K562 (cell line): ENCODE measurements around the gene TTC23L. TPM values are rescaled to one million over a fixed set of nuclear protein-coding genes. Genes with fewer than 3 reads are reported as not detected.

ENCODE experiments used
- CBX8 ChIP-seq: fragments of 200-600 bp; sonication (generic); IDR thresholded peaks from 2 replicates; pipeline ENCODE4 v1.6.1; 2012; ENCODE audit warnings: borderline replicate concordance, mixed run types, low read depth, mild to moderate bottlenecking, moderate library complexity, mixed read lengths, low read length, control low read depth, inconsistent platforms; ENCODE audit not compliant: poor library complexity, severe bottlenecking; ENCODE audit errors: extremely low read depth
- CHCHD3 ChIP-seq: fragments of 250-450 bp; sonication (Bioruptor Pico); IDR thresholded peaks from 2 replicates; pipeline ENCODE4 v2.1.2; 2022; ENCODE audit warnings: mild to moderate bottlenecking
- FOS ChIP-seq: IDR thresholded peaks from 3 replicates; pipeline ENCODE4 v1.6.1; 2011; ENCODE audit not compliant: insufficient read length; ENCODE audit errors: extremely low read depth
- IFI16 ChIP-seq: fragments of 250-450 bp; sonication (Bioruptor Pico); IDR thresholded peaks from 2 replicates; pipeline ENCODE4 v2.1.2; 2022; ENCODE audit warnings: mild to moderate bottlenecking, inconsistent platforms
- NCOR1 ChIP-seq: fragments of 450-650 bp; IDR thresholded peaks from 2 replicates; pipeline ENCODE4 v1.6.1; 2016; ENCODE audit warnings: mild to moderate bottlenecking, moderate library complexity
- NUFIP1 ChIP-seq: fragments of 450-650 bp; IDR thresholded peaks from 2 replicates; pipeline ENCODE4 v1.6.1; 2018; ENCODE audit not compliant: partially characterized antibody
- PRMT5 ChIP-seq: sonication (generic); formaldehyde crosslinking; IDR thresholded peaks from 2 replicates; pipeline ENCODE4 v1.5.0; 2020; ENCODE audit warnings: missing genetic modification reagents
- RBBP5 ChIP-seq: fragments of 200-600 bp; sonication (generic); IDR thresholded peaks from 2 replicates; pipeline ENCODE4 v1.6.1; 2012; ENCODE audit warnings: borderline replicate concordance, mild to moderate bottlenecking, low read length, control low read depth, inconsistent platforms; ENCODE audit not compliant: insufficient read depth, poor library complexity, severe bottlenecking
- SIN3B ChIP-seq: fragments of 450-650 bp; IDR thresholded peaks from 2 replicates; pipeline ENCODE4 v1.6.1; 2017; ENCODE audit warnings: low read depth, mild to moderate bottlenecking, moderate library complexity
- SMAD4 ChIP-seq: fragments of 250-450 bp; sonication (Bioruptor Pico); conservative IDR thresholded peaks from 2 replicates; pipeline ENCODE4 v1.8.0; 2021; ENCODE audit warnings: inconsistent platforms, mild to moderate bottlenecking, moderate library complexity
- ZNF212 ChIP-seq: fragments of 450-650 bp; formaldehyde crosslinking; IDR thresholded peaks from 2 replicates; pipeline ENCODE4 v1.4.0; 2020; ENCODE audit warnings: mild to moderate bottlenecking
- ZNF224 ChIP-seq: sonication (generic); formaldehyde crosslinking; IDR thresholded peaks from 2 replicates; pipeline ENCODE4 v1.8.0; 2022; ENCODE audit warnings: mild to moderate bottlenecking, missing genetic modification reagents
- ZNF282 ChIP-seq: sonication (generic); formaldehyde crosslinking; IDR thresholded peaks from 2 replicates; pipeline ENCODE4 v1.8.1; 2023; ENCODE audit warnings: missing genetic modification reagents
- ZNF707 ChIP-seq: fragments of 250-450 bp; sonication (Bioruptor Pico); conservative IDR thresholded peaks from 2 replicates; pipeline ENCODE4 v1.8.0; 2022; ENCODE audit warnings: inconsistent platforms, mild to moderate bottlenecking, moderate library complexity
- polyA plus RNA-seq, 8 experiments: library from polyadenylated mRNA; depleted of rRNA in 4 of 8; stranded (reverse) in 5 of 8; unstranded in 3 of 8; fragments of >200 nt; fragmentation: Nextera tagmentation in 2 of 8; fragmentation: Illumina TruSeq in 1 of 8; extraction: Ambion mirVana in 2 of 8; extraction: Trizol in 1 of 8; gene quantifications; 2 replicates each; pipeline versions ENCODE4 v1.2.1 to v1.2.3, GENCODE V29; 2011 to 2014; ENCODE audit warnings: inconsistent platforms in 1 of 8, missing spikeins in 1 of 8
- total RNA-seq, 7 experiments: library from RNA; depleted of rRNA in 6 of 7; stranded (reverse); fragments of >200 nt in 6 of 7; fragmentation: Illumina TruSeq in 2 of 7; extraction: Trizol in 2 of 7; gene quantifications; 2 replicates each; pipeline versions ENCODE4 v1.2.1 to v1.2.3, GENCODE V29; 2011 to 2021; ENCODE audit warnings: low replicate concordance in 1 of 7
- TF ChIP-seq, protein P1 (sequence below): fragments of 250-450 bp; sonication (Bioruptor Pico); IDR thresholded peaks from 2 replicates; pipeline ENCODE4 v1.8.0; 2022; ENCODE audit warnings: moderate library complexity, mild to moderate bottlenecking, inconsistent platforms
- TF ChIP-seq, protein P2 (sequence below): sonication (generic); formaldehyde crosslinking; IDR thresholded peaks from 2 replicates; pipeline ENCODE4 v1.4.0; 2020; ENCODE audit warnings: mild to moderate bottlenecking, missing genetic modification reagents
- TF ChIP-seq, protein P3 (sequence below): IDR thresholded peaks from 2 replicates; pipeline ENCODE4 v1.6.1; 2011; ENCODE audit not compliant: insufficient read length; ENCODE audit errors: extremely low read depth
- TF ChIP-seq, protein P4 (sequence below), 2 experiments: IDR thresholded peaks; 2 replicates each; pipeline ENCODE4 v1.6.1; 2012; ENCODE audit warnings: improper control_type of control experiment in 2 of 2, low read depth in 2 of 2, low read length in 2 of 2, borderline replicate concordance in 1 of 2
- TF ChIP-seq, protein P5 (sequence below): fragments of 150-350 bp; conservative IDR thresholded peaks from 2 replicates; pipeline ENCODE4 v1.6.1; 2014; ENCODE audit warnings: low read length

The TTC23L gene
- total and polyA plus RNA-seq, 9 of the 15 experiments (the other 6 are each of a cell fraction or from before 2014, with no cell fraction given) = 0.03 to 0.32 (median 0.14) TPM; not detected in 2

GRCh38 chr5:34929720-34930461 lies 90.9 kb downstream of the TTC23L start (continued):
- TF ChIP-seq CBX8 (no peak), ZNF707 (CRISPR knock-in tag) (no peak), ZNF282 (no peak), SIN3B (0 out of 2 replicates have a peak, but pooled peaks have one; percentile 36), NCOR1 (no peak), IFI16 (CRISPR knock-in tag) (no peak), ZNF224 (no peak), SMAD4 (CRISPR knock-in tag) (peak; percentile 54; the same call in 1 of the 2 replicates), FOS (no peak), CHCHD3 (CRISPR knock-in tag) (no peak), PRMT5 (no peak), RBBP5 (peak; percentile 76), ZNF212 (CRISPR knock-in tag) (no peak), NUFIP1 (no peak)
- TF ChIP-seq, protein P1, sequence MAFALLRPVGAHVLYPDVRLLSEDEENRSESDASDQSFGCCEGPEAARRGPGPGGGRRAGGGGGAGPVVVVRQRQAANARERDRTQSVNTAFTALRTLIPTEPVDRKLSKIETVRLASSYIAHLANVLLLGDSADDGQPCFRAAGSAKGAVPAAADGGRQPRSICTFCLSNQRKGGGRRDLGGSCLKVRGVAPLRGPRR (CRISPR knock-in tag) = no peak
- TF ChIP-seq, protein P2, sequence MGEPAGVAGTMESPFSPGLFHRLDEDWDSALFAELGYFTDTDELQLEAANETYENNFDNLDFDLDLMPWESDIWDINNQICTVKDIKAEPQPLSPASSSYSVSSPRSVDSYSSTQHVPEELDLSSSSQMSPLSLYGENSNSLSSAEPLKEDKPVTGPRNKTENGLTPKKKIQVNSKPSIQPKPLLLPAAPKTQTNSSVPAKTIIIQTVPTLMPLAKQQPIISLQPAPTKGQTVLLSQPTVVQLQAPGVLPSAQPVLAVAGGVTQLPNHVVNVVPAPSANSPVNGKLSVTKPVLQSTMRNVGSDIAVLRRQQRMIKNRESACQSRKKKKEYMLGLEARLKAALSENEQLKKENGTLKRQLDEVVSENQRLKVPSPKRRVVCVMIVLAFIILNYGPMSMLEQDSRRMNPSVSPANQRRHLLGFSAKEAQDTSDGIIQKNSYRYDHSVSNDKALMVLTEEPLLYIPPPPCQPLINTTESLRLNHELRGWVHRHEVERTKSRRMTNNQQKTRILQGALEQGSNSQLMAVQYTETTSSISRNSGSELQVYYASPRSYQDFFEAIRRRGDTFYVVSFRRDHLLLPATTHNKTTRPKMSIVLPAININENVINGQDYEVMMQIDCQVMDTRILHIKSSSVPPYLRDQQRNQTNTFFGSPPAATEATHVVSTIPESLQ (CRISPR knock-in tag) = 0 out of 2 replicates have a peak, but pooled peaks have one; percentile 25
- TF ChIP-seq, protein P3, sequence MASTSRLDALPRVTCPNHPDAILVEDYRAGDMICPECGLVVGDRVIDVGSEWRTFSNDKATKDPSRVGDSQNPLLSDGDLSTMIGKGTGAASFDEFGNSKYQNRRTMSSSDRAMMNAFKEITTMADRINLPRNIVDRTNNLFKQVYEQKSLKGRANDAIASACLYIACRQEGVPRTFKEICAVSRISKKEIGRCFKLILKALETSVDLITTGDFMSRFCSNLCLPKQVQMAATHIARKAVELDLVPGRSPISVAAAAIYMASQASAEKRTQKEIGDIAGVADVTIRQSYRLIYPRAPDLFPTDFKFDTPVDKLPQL = no peak
- TF ChIP-seq, protein P4, sequence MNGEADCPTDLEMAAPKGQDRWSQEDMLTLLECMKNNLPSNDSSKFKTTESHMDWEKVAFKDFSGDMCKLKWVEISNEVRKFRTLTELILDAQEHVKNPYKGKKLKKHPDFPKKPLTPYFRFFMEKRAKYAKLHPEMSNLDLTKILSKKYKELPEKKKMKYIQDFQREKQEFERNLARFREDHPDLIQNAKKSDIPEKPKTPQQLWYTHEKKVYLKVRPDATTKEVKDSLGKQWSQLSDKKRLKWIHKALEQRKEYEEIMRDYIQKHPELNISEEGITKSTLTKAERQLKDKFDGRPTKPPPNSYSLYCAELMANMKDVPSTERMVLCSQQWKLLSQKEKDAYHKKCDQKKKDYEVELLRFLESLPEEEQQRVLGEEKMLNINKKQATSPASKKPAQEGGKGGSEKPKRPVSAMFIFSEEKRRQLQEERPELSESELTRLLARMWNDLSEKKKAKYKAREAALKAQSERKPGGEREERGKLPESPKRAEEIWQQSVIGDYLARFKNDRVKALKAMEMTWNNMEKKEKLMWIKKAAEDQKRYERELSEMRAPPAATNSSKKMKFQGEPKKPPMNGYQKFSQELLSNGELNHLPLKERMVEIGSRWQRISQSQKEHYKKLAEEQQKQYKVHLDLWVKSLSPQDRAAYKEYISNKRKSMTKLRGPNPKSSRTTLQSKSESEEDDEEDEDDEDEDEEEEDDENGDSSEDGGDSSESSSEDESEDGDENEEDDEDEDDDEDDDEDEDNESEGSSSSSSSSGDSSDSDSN (IDR thresholded peaks at IDR 0.05; ENCODE audit: borderline replicate concordance in 1 of 2, low read depth in 2 of 2, low read length in 2 of 2) = peak; percentile 78 to 79; a peak in 2 of 4 replicates
- TF ChIP-seq, protein P5, sequence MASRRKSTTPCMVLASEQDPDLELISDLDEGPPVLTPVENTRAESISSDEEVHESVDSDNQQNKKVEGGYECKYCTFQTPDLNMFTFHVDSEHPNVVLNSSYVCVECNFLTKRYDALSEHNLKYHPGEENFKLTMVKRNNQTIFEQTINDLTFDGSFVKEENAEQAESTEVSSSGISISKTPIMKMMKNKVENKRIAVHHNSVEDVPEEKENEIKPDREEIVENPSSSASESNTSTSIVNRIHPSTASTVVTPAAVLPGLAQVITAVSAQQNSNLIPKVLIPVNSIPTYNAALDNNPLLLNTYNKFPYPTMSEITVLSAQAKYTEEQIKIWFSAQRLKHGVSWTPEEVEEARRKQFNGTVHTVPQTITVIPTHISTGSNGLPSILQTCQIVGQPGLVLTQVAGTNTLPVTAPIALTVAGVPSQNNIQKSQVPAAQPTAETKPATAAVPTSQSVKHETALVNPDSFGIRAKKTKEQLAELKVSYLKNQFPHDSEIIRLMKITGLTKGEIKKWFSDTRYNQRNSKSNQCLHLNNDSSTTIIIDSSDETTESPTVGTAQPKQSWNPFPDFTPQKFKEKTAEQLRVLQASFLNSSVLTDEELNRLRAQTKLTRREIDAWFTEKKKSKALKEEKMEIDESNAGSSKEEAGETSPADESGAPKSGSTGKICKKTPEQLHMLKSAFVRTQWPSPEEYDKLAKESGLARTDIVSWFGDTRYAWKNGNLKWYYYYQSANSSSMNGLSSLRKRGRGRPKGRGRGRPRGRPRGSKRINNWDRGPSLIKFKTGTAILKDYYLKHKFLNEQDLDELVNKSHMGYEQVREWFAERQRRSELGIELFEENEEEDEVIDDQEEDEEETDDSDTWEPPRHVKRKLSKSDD = no peak
